Stimulated activated CD8-positive, alpha-beta memory T cell treated with anti-CD3 and anti-CD28 coated beads, Interleukin-15, amount 100 ng/mL, for 4 hours (primary cell): ENCODE data around the gene MAML3.

Source experiments
- DNase-seq, 2 donors: peaks; one replicate each; pipeline ENCODE4 v3.0.0-alpha.2; 2020; ENCODE audit warnings: low read depth in 2 of 2

MAML3 gene

DNA sequence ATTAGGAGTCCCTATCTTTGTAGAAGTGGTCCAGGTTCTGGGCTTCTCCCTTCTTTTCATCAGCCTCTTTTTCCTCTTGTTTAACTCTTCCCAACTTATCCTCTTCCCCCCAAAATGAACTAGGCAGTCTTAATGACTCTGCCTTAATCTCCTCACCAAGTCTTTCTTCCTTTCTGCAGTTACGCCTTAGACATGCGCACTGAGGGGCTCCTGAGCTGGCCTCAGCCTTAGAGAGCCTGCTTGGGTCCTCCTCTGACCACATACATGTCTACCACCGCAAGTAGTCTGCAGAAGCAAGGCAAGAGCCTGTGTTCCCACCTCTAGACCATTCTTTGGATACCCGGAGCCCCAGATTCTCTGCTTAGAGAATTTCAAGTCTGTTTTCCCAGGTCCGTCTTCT, 288.4 kb downstream of the MAML3 start:
- DNase-seq, result no peak

GRCh38 chr4:139863531-139863930, 290.5 kb downstream of the MAML3 start:
- DNase-seq, result no peak

DNA sequence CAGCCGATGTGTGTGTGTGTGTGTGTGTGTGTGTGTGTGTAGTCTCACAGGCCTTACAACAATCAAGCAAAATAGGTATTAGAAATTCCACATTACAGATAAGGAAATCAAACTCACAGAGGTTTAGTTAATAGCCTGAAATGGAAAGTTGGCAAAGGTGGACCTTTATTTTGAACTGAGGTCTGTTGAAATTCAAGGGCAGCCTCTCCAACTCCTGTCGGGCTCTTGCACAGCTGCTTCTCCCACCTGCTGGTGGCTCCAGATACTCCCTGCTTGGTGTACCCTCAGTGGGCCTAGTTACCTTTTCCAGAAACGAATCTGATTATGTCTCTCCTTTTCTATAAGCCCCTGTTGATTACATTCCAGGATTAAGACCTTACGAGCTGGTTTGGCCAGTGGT, 292.5 kb downstream of the MAML3 start:
- no peak for DNase-seq

DNA sequence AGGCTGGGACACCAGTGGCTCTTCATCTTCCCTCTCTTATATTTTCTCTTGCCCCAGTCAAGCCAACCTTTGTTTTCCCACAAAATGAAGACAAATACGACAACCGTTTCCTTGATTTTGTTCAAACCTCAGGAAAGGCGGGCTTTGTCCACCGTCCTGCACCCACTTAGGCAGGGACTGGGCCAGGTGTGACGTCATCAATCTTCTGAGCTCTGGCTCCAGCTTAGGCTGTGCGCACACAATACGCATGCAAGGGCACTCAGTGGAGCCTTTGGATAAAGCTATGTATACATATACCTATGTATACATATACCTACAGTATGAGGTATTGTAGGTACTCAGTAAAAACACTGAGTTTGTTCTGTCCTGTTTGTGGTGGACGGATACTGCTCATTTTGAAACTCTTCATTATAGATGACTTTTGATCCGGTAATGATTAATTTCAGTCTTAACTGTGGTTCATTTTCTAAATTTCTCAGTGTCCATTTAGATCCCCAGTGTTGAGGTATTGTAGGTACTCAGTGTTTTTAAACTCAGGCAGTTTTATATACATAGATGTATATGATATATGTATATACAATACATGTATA, 293.5 kb downstream of the MAML3 start:
- no peak for DNase-seq

DNA sequence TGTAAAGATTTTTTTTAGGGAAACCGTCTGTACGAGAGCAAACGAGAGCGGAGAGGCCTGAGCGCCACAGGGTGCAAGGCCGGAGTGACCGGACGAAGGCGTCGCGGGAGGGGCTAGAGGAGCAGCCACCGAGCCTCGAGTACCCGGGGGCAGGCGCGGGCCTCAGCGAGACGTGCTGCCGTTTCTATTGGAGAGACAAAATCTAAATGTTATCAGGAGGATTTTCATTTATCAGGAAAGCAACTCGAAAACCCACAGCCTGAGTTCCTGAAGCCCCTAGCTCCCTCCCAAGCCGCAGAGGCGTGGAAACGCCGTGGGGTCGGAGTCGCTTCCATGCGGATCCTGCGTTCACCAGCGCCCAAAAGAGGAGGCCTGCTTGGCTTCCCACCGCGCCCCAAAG, 294.1 kb downstream of the MAML3 start:
- DNase-seq, result no peak

- DNase-seq, result no peak
Observed at GRCh38 chr4:139858436-139859205, 295.4 kb downstream of the MAML3 start.

DNA sequence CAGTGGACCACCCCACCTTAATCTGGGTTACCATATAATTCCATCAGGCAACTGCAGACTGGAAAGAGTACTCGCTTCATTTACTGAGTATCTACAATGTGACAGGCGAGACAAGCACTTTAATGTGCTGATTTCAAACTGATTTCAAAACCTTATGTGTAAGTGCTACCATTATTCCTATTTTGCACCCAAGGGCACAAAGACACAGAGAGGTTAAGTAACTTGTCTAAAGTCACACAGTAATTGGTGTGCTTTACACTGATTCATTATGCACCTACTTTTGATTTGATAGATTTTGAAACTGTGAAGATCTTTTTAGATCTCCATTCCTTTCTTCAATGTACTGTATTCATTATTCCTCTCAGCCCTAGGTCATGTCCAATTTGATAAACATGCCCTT, 296.0 kb downstream of the MAML3 start:
- no peak for DNase-seq

- DNase-seq, result no peak
Observed at GRCh38 chr4:139857021-139857420, 297.0 kb downstream of the MAML3 start.

DNA sequence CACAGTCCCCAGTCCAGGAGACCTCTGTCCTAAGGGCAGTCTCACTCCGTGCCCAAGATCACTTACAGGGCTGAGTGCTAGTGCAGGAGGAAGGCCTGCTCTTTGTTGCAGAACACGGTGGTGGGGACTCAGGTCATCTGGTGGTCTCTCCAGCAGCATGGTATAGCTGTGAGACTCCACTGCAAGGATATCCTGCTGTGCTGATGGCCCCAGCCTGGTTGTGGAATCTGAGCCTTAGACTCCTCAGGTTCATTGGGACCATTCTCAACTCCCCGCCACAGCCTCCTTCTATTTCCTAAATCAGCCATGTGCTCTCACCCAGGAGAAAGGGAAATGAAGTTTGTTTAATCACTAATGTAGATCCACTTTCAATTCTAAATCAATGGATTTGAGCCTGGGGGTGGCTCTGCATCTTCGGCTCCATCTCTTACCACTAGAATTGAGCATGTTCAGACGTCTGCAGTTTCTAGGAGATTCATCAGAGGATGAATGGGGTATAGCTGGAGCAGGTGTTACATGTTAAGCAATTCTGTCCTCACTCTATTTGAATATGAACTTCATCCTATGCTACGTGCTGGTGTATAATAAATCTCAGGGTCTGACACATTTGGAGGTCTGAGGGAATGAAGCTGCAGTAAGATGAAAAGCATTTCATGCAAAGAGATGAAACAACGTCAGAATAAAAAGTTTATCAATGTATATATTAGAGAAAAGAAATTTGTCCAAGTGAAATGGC, 299.1 kb downstream of the MAML3 start:
- DNase-seq, result no peak

DNA sequence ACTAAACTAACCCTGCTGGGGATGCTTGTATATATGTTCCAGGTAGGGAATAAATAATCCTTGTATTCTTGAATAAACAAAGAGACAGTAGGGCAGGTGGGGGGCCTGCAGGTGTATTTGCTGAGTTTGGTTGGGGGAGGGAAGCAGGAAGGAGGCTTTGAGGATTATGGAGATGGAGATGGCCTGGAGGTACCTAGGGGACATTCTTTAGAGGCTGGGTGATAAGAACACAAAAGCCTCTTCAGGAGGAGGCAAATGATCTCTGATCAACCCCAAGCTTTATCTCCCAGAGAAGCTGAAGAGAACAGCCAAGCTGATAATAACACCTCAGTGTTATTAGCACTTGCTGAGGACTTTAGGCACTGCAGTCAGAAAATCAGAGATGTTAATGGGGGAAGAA, 300.7 kb downstream of the MAML3 start:
- no peak for DNase-seq

DNA sequence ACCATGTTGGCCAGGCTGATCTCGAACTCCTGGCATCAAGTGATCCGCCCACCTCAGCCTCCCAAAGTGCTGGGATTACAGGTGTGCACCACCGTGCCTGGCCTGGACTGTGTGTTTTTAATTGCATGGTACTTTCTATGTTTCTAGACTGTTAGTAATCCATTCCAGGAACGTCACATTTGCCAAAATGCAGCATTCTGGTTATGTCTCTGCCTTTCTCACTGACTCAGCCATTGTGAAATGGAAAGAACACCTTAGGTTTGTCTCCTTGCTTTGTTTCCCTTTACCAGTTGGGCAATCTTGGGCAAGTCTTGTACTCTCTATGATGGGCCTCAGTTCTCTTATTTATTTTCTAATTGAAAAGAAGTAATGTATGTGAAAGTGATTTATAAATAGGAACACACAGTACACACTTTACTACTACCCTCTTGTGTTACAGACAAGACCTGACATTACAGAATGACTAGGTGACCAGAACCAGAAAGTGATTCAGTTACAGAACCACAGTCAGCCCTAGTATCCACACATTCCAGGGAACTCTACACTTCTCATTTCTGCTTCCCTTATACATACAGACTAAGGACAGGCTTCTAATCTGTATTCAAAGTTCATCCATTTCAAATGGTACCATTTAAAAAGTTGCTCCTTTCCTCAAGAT, 301.2 kb downstream of the MAML3 start:
- no peak for DNase-seq

GRCh38 chr4:139851639-139852038, 302.3 kb downstream of the MAML3 start:
- DNase-seq, result no peak

DNA sequence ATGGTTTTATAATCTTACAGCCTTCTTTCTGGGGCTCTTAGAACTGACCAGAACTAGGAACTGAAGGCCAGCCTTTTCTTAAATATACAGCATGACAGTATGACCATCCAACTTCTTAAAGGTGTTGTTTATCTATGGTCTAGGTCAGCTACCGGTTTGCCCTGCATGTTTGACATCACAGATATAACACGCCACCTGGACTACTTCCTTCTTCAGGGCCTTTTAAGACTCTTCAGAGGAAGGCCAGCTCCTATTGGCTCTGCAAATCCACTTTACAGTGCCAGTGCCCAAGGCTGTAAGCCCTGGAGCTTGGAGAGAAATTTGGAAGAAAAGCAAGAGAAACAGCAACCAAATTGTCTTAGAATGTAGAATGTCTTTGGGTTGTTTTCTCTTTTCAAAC, 302.9 kb downstream of the MAML3 start:
- no peak for DNase-seq

- DNase-seq, result no peak
Observed at GRCh38 chr4:139849219-139849618, 304.8 kb downstream of the MAML3 start.

DNA sequence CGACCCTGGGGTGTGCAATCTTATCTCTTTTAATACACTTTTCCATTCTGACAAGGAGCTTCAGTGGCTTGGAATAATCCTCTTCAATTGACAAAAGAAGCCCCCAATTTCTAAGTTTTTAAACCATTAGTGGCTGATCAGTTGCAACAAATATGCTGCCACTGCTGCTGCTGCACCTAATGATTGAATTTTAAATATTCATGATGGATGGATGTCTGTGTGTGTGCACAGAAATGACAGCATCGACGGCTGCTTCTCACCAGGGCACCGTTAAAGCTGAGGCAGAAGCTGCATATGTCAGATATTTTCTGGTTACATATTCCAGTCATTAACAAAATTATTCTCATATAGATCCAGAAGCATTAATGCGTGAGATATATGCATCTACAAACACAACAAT, 306.0 kb downstream of the MAML3 start:
- no peak for DNase-seq

DNA sequence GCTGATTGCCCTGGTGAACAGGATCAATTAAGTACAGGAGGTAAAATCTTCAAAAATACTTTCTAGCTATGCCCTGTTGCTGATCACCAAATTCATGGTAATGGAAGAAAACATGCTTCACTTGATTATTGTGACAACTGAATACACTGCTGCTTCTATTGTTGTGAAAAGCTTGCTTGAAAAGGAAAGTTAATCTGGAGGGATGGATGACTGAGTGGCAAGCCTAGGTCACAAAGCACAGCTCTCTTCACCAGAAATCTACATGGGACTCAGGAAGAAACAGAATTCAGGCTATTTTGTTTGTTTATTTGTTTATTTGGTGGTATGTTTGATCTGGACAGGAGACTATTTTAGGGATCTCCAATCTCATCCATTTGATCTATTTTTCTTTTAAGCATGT, 306.4 kb downstream of the MAML3 start:
- DNase-seq, result no peak

DNA sequence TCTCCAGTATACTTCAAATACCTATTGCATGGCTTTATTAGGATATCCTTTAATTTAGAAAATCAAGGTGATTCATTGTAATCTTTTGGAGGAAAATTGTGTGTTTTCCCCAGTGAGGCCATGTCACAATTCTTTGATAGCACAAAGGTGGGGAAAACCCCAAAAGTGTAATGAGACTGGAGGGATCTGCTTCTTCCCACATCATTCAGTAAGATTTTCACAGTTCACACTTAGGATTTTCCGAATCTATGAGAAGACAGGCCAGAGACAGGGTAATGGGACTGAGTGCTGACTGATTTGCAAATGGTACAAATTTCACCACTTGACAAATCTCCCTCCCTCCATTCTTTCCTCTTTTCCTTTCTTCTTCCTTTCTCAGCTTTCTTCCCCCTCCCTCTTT, 307.2 kb downstream of the MAML3 start:
- no peak for DNase-seq

DNA sequence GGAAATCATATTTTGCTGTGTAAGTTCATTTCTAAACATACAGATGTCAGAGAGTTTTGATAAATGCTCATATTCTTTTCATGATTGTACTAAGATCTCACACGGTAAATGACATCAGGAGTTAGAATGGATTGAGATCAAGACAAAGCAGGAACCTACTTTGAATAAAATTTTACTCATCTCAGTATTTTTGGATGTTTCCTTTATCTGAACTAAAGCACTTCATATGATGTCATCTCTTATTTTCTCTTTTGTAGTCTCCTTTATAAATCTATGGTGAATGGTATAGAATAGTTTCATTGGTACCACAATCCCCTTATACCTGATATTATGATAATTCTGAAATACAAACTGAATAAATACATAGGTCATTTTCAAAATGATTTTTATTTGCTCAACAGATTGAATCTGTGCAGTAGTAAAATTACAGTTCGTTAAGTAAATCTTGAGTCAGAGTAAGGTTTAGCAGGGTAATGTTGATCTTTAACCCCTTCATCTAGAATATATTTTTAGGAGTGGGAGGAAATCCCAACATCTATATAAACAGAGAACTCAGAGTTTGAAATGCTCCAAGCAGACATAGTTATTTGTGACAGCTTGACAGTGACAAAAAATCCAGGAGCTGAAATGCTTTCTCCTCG, 308.4 kb downstream of the MAML3 start:
- no peak for DNase-seq

DNA sequence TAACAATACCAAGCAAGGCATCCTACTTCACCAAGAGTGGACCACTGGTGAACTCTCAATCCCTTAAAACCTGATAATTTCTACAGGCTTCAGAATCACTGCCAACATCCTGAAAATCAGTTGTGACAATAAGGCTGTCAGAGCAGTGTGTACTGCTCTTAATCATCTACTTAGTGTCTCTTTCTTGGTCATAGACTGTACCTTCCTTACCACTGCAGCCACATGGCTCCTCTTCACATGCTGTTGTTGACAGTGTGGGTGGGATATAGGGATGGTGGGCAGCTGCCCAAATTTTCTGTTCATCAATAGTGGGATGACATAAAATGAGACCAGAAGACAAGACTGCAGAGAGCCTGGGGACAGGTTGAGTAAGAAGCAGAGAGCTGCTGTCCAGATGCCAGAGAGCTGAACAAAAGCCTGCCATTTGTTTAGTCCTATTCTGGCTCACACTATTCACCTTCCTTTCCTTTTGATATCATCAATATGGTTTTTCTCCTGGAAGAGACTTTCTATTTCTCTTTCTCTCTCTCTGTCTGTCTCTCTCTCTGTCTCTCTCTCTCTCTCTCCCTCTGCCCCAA, 309.4 kb downstream of the MAML3 start:
- no peak for DNase-seq

- DNase-seq, result no peak
Observed at GRCh38 chr4:139844057-139844456, 309.9 kb downstream of the MAML3 start.

DNA sequence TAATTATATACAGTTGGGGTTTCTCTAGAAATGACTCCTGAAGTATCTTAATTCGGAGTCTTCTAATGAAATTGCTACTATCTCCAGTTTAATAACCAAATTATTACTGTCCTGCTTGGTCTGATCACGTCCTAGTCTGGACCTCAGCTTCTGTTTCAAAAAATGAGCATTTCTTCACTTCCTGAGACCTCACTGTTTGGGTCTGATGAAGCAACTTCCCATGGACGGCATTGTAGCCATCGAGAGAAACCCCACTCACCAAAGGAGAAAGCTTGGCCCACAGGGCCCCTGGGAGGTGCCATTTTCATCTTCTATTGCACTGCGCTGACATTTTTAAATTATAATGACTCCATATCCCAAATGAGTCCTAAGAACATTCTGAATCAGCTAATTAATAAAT, 310.3 kb downstream of the MAML3 start:
- DNase-seq, result no peak
